Activated CD4-positive, alpha-beta memory T cell treated with anti-CD3 and anti-CD28 coated beads, Interleukin-2, amount 10 ng/mL, durations not matched to agents 7 days and 5 days (primary cell): ENCODE data around the gene ZNF543. TPM values are rescaled to one million over a fixed set of nuclear protein-coding genes. Genes with fewer than 3 reads are reported as not detected.
"Not testable (repeated sequence)": the region's sequence is repeated elsewhere in the genome, so short reads cannot be mapped to it uniquely, and the experiment has no call there.

Experiments used
- CTCF ChIA-PET: fragments of 350-600 bp; sonication (Branson Sonifier 250); formaldehyde crosslinking; loops from one replicate; lab custom pipeline; 2021; ENCODE audit warnings: antibody characterized with exemption, inconsistent platforms; lab: Charles Lee
- POLR2A ChIA-PET: fragments of 350-600 bp; sonication (Branson Sonifier 250); formaldehyde crosslinking; loops from one replicate; lab custom pipeline; 2021; ENCODE audit warnings: antibody characterized with exemption; lab: Charles Lee
- DNase-seq: peaks from one replicate; pipeline ENCODE4 v3.0.0-alpha.2; 2020
- H3K27ac Mint-ChIP-seq: one replicate; pipeline ENCODE4 v1.8.0; 2021; ENCODE audit warnings: mild to moderate bottlenecking, mixed read lengths
- H3K27me3 Mint-ChIP-seq: one replicate; pipeline ENCODE4 v1.8.0; 2021; ENCODE audit warnings: mixed read lengths
- H3K36me3 Mint-ChIP-seq: one replicate; pipeline ENCODE4 v1.8.0; 2021; ENCODE audit warnings: low read depth, mixed read lengths
- H3K4me1 Mint-ChIP-seq: one replicate; pipeline ENCODE4 v1.8.0; 2021; ENCODE audit warnings: mixed read lengths
- H3K4me3 Mint-ChIP-seq: one replicate; pipeline ENCODE4 v1.8.0; 2021; ENCODE audit warnings: mild to moderate bottlenecking, mixed read lengths
- H3K9me3 Mint-ChIP-seq: one replicate; pipeline ENCODE4 v1.8.0; 2021; ENCODE audit warnings: mixed read lengths
- total RNA-seq, 2 experiments: library from RNA; stranded (reverse); gene quantifications; one replicate each; pipeline ENCODE4 v1.2.3, GENCODE V29; 2021

ZNF543 gene
- total RNA-seq, 2 experiments from 2014 or later = 7.7 to 8.2 TPM

GRCh38 chr19:57363688-57364181, 43.5 kb downstream of the ZNF543 start:
- H3K4me3 Mint-ChIP-seq = peak overlapping the region; percentile 82
- no peak for DNase-seq
- peaks cover 17% of the 10 kb centered on the region for H3K4me1 Mint-ChIP-seq
- peaks cover 42% of the 10 kb centered on the region for H3K36me3 Mint-ChIP-seq
- H3K27me3 Mint-ChIP-seq = no peaks in the 10 kb centered on the region
- ChIA-PET POLR2A (interaction anchor here (0.7 to 1.8 kb wide), 5 partner anchors 13 to 451 kb away, joined by 3 to 9 read pairs (median 3); partner anchors contain the start of genes ZNF304, ZNF416, ZNF548 and ZNF552), CTCF (interaction anchor here (1.5 kb wide), 1 partner anchor 13 kb away, joined by 3 read pairs; the partner anchor contains the start of gene ZNF304)
- H3K27ac Mint-ChIP-seq = peak overlapping the region; percentile 90
- H3K9me3 Mint-ChIP-seq = peaks cover 40% of the 10 kb centered on the region

DNA sequence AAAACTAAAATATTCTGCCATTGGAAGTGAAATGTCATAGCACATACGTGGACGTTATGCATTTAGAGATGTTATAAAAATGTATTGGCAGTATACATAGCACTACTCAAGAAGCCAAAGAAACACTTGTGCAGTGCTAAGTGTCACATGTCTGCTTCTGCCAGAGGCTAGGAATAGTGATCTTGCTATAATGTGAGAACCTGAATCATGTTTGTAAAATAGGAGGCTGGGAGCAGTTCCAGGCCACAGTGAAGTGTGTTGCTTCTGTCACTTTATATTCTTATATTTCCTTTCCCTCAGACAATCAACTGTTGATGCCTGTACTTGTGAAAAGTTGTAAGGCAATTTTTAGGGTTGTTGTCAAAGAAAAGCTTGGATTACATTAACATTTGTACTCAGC, 46.5 kb downstream of the ZNF543 start:
- peaks cover 17% of the 10 kb centered on the region for H3K4me1 Mint-ChIP-seq
- no peak for DNase-seq
- H3K36me3 Mint-ChIP-seq = peaks cover 58% of the 10 kb centered on the region
- ChIA-PET CTCF (interaction anchor here (0.6 kb wide), 1 partner anchor 972 kb away, joined by 3 read pairs; no protein-coding TSS in a partner anchor), POLR2A (no interaction called here)
- no peaks in the 10 kb centered on the region for H3K27me3 Mint-ChIP-seq
- peaks cover 41% of the 10 kb centered on the region for H3K9me3 Mint-ChIP-seq
- no peak overlapping the region for H3K27ac Mint-ChIP-seq
- no peak overlapping the region for H3K4me3 Mint-ChIP-seq

- CTCF ChIA-PET = no interaction called here
These were observed 53.9 kb downstream of the ZNF543 start for GRCh38 chr19:57374179-57374578.

DNA sequence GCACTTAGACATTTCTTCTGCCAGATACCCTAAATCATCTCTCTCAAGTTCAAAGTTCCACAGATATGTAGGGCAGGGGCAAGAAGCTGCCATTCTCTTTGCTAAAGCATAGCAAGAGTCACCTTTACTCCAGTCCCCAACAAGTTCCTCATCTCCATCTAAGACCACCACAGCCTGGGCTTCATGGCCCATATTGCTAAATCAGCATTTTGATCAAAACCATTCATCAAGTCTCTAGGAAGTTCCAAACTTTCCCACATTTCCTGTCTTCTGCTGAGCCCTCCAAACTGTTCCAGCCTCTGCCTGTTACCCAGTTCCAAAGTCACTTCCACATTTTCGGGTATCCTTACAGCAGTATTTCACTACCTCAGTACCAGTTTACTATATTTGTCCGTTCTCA, 54.4 kb downstream of the ZNF543 start:
- H3K4me3 Mint-ChIP-seq, H3K4me1 Mint-ChIP-seq, H3K27me3 Mint-ChIP-seq, DNase-seq, H3K27ac Mint-ChIP-seq, POLR2A ChIA-PET, CTCF ChIA-PET: not testable (repeated sequence)
- H3K9me3 Mint-ChIP-seq = peaks cover 75% of the 10 kb centered on the region
- peaks cover 95% of the 10 kb centered on the region for H3K36me3 Mint-ChIP-seq

More at GRCh38 chr19:57374179-57374578, 53.9 kb downstream of the ZNF543 start:
- Mint-ChIP-seq H3K4me1 (no peaks in the 10 kb centered on the region), H3K36me3 (peaks cover 94% of the 10 kb centered on the region), H3K27me3 (no peaks in the 10 kb centered on the region), H3K27ac (no peak overlapping the region), H3K4me3 (no peak overlapping the region), H3K9me3 (peaks cover 73% of the 10 kb centered on the region)
- DNase-seq = no peak
- POLR2A ChIA-PET = no interaction called here

GRCh38 chr19:57376151-57376550, 55.9 kb downstream of the ZNF543 start:
- CTCF ChIA-PET = no interaction called here
- H3K27ac Mint-ChIP-seq = no peak overlapping the region
- peaks cover 88% of the 10 kb centered on the region for H3K36me3 Mint-ChIP-seq
- DNase-seq = no peak
- POLR2A ChIA-PET = no interaction called here
- peaks cover 79% of the 10 kb centered on the region for H3K9me3 Mint-ChIP-seq
- no peaks in the 10 kb centered on the region for H3K27me3 Mint-ChIP-seq
- no peak overlapping the region for H3K4me3 Mint-ChIP-seq
- no peaks in the 10 kb centered on the region for H3K4me1 Mint-ChIP-seq

DNA sequence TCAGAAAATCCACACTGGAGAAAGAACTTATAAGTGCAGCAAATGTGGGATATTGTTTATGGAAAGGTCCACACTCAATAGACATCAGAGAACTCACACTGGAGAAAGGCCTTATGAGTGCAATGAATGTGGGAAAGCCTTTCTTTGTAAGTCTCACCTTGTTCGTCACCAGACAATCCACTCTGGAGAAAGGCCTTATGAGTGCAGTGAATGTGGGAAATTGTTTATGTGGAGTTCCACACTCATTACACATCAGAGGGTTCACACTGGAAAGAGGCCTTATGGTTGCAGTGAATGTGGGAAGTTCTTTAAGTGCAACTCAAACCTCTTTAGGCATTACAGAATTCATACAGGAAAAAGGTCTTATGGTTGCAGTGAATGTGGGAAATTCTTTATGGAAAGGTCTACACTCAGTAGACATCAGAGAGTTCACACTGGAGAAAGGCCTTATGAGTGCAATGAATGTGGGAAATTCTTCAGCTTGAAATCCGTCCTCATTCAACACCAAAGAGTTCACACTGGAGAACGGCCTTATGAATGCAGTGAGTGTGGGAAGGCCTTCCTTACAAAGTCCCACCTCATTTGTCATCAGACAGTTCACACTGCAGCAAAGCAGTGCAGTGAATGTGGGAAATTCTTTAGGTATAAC, 57.4 kb downstream of the ZNF543 start:
- POLR2A ChIA-PET = no interaction called here
- no peak for DNase-seq
- CTCF ChIA-PET = no interaction called here
- H3K9me3 Mint-ChIP-seq = peaks cover 67% of the 10 kb centered on the region
- no peaks in the 10 kb centered on the region for H3K4me1 Mint-ChIP-seq
- H3K27ac Mint-ChIP-seq = no peak overlapping the region
- H3K36me3 Mint-ChIP-seq = peaks cover 73% of the 10 kb centered on the region
- H3K27me3 Mint-ChIP-seq = no peaks in the 10 kb centered on the region
- no peak overlapping the region for H3K4me3 Mint-ChIP-seq

Other genes with a start within 250 kb of the ZNF543 start
- not detected for gene USP29, start 200.5 kb upstream of the ZNF543 start, total RNA-seq
- not detected for gene ZIM3, start 175.3 kb upstream of the ZNF543 start, total RNA-seq
- not detected for gene DUXA, start 153.0 kb upstream of the ZNF543 start, total RNA-seq
- 10 to 100 TPM; 39.4 to 41.3 TPM for gene ZNF264, start 129.0 kb upstream of the ZNF543 start, total RNA-seq
- gene AURKC, start 89.4 kb upstream of the ZNF543 start, total RNA-seq = 1 to 10 TPM in 1 of 2 experiments, under 1 TPM in 1; 0.63 to 1.7 TPM
- gene ZNF805, start 79.8 kb upstream of the ZNF543 start, total RNA-seq = 10 to 100 TPM in 1 of 2 experiments, 1 to 10 TPM in 1; 9.8 to 10.0 TPM
- gene ZNF460, start 40.0 kb upstream of the ZNF543 start, total RNA-seq = 10 to 100 TPM; 40.0 to 42.0 TPM
- 1 to 10 TPM; 7.9 to 9.1 TPM for gene ZNF304, start 30.8 kb downstream of the ZNF543 start, total RNA-seq
- 10 to 100 TPM; 10.5 to 10.9 TPM for gene TRAPPC2B, start 43.1 kb downstream of the ZNF543 start, total RNA-seq
- gene ZNF547, start 43.1 kb downstream of the ZNF543 start, total RNA-seq = 1 to 10 TPM; 3.8 to 4.8 TPM
- 10 to 100 TPM; 26.9 to 32.6 TPM for gene ZNF548, start 69.4 kb downstream of the ZNF543 start, total RNA-seq
- gene ZNF17, start 90.7 kb downstream of the ZNF543 start, total RNA-seq = 10 to 100 TPM in 1 of 2 experiments, 1 to 10 TPM in 1; 9.1 to 12.6 TPM
- 1 to 10 TPM; 7.8 to 9.5 TPM for gene ZNF749, start 114.9 kb downstream of the ZNF543 start, total RNA-seq
- gene VN1R1, start 136.7 kb downstream of the ZNF543 start, total RNA-seq = under 1 TPM; 0.15 to 0.35 TPM
- gene ZNF772, start 157.1 kb downstream of the ZNF543 start, total RNA-seq = 1 to 10 TPM; 7.2 to 8.8 TPM
- gene ZNF419, start 167.3 kb downstream of the ZNF543 start, total RNA-seq = 10 to 100 TPM in 1 of 2 experiments, 1 to 10 TPM in 1; 9.8 to 12.0 TPM
- gene ZNF773, start 179.5 kb downstream of the ZNF543 start, total RNA-seq = 10 to 100 TPM in 1 of 2 experiments, 1 to 10 TPM in 1; 8.6 to 11.4 TPM
- gene ZNF549, start 206.9 kb downstream of the ZNF543 start, total RNA-seq = 1 to 10 TPM; 5.7 to 6.0 TPM
- gene ZNF550, start 239.4 kb downstream of the ZNF543 start, total RNA-seq = 10 to 100 TPM; 11.8 to 12.5 TPM